GM12874 (cell line): ENCODE data around the gene CLASP1.

Experiments
- TF ChIP-seq, protein P1 (sequence below): IDR thresholded peaks from 2 replicates; pipeline ENCODE4 v1.5.1; 2011; ENCODE audit warnings: low read depth, mild to moderate bottlenecking, control low read depth, low read length, moderate library complexity; ENCODE audit not compliant: insufficient read depth

The CLASP1 gene

DNA sequence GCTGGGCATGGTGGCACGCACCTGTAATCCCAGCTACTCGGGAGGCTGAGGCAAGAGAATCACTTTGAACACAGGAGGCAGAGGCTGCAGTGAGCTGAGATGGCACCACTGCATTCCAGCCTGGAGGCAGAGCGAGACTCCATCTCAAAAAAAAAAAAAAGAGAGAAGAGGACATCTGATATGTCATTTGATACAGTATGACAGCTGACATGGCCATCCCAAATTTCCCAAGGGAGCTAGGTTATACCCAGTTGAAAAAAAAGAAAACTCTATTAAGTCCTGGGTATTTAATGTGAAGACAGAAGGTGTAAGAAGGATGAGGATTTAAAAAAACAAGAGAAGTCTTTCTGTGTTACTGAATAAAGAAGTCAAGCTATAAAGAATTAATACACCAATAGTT lies 23.3 kb downstream of the CLASP1 start:
- TF ChIP-seq, protein P1, sequence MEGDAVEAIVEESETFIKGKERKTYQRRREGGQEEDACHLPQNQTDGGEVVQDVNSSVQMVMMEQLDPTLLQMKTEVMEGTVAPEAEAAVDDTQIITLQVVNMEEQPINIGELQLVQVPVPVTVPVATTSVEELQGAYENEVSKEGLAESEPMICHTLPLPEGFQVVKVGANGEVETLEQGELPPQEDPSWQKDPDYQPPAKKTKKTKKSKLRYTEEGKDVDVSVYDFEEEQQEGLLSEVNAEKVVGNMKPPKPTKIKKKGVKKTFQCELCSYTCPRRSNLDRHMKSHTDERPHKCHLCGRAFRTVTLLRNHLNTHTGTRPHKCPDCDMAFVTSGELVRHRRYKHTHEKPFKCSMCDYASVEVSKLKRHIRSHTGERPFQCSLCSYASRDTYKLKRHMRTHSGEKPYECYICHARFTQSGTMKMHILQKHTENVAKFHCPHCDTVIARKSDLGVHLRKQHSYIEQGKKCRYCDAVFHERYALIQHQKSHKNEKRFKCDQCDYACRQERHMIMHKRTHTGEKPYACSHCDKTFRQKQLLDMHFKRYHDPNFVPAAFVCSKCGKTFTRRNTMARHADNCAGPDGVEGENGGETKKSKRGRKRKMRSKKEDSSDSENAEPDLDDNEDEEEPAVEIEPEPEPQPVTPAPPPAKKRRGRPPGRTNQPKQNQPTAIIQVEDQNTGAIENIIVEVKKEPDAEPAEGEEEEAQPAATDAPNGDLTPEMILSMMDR, result no peak

DNA sequence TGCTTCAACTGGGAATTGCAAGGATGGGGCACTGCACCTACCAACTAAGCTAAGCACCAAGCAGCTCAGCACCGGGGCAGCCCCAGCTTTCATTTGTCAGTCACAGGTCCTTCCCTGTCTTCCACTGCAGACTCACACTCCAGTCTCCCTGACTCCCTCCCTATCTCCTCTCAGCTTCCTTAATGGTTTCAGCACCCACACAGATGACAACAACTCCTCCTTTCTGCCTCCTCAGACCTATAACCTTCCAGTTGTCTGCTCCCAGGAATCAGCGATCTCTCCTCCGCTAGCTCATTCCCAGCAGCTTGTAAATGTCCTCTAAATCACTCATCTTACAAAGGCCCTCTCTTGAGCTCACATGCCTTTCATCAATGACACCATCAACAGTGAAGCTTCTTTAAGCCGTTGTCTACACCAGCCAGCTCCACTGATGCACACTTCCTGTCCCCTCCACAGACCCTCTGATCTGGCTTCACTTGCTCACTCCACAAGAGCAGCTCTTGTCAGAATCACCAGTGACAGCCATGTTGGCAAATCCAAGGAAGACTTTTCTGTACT lies 32.1 kb downstream of the CLASP1 start:
- TF ChIP-seq, protein P1, result no peak

DNA sequence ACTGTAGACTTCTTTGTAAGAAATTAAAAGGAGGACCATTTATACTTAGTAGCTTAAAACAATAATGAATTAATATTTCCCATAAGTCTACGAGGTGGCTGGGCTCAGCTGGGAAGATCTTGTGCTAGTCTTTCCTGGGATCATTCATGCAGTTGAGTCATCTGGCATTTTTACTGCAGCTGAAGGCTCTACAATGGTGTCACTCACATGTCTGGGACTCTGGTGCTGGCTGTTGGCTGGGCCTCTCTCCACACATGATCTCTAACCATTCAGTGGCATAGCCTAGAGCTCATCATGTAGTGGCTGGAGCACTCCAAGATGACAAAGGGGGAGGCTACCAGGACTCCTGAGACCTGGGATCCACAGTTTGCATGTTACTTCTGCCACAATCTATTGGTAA lies 35.5 kb downstream of the CLASP1 start:
- TF ChIP-seq, protein P1, result no peak

DNA sequence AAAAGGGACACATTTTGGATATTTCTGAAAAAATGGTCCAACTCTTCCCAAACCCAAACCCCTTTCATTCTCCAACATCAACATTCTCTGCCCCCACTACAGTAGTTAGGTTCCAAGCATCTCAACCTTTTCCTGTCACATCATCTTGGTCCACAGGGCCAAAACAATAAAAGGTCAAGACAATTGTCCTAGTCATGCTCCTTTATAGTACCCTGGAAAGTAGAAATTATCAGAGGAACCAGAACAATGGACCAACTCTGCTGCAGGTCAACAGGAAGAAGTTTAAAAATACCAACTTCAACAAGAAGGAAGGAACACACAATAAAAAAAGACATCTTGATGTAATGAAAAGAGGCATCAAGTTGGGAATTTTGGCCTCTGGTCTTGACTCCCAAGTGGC lies 36.1 kb downstream of the CLASP1 start:
- TF ChIP-seq, protein P1, result no peak

DNA sequence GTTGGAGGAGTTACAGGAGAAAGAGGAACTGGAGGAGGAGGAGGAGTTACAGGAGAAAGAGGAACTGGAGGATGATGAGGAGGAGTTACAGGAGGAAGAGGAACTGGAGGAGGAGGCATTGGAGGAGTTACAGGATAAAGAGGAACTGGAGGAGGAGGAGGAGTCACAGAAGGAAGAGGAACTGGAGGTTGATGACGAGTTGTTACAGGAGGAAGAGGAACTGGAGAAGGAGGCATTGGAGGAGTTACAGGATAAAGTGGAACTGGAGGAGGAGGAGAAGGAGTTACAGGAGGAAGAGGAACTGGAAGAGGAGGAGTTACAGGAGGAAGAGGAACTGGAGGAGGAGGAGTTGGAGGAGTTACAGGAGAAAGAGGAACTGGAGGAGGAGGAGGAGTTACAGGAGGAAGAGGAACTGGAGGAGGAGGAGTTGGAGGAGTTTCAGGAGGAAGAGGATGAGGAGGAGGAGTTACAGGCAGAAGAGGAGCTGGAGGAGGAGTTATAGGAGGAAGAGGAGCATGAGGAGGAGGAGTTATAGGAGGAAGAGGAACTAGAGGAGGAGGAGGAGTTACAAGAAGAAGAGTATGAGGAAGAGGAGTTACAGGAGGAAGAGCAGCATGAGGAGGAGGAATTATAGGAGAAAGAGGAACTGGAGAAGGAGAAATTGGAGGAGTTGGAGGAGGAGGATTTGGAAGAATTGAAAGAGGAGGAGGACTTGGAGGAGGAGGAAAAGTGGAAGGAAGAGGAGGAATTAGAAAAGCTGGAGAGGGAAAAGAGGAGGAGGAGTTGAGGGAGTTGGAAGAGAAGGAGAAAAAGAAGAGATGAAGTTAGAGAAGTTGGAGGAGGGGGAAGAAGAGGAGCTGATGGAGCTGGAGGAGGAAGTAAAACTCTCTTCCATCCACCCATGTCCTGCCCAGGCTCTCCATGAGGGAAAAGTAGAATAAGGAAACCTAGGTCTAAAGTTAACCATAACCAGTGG lies 37.2 kb downstream of the CLASP1 start:
- TF ChIP-seq, protein P1, result no peak

DNA sequence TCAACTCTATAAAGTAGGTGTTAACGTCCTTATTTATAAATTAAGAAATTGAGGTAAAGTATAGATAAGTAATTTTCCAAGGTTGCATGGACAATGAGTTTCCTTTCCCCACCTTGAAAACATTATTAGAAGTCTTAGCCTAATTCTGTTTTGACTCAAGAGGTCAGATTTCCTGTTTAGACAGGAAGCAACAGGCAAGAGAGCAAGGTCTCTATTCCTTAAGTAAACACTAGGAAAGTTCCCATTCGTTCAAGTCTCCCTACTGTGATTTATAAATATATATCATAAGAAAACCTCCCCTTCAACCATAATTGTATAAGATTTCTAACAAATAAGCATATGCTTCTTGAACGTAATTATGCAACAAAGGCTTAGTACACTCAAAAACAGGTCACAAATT lies 40.3 kb downstream of the CLASP1 start:
- TF ChIP-seq, protein P1, result no peak

DNA sequence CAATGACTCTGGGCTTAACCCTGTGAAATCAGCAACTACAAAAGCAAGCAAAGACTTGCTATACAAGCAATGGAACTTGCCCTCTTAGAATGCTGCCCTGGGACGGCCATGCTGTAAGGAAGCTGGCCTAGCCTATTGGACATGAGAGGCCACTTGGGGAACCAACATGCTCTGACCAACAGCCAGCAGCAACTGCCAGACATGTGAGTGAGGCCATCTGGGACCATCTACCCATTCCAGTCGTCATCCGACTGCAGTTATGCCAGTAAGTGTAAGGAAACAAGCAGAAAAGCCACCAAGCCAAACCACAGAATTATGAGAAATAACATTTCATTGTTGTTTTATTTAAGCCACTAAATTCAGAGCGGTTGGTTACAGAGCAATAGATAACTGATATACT lies 40.9 kb downstream of the CLASP1 start:
- TF ChIP-seq, protein P1, result no peak
